Calu3 (cell line): Measurements from ENCODE around the gene LDLRAD1. TPM values are rescaled to one million over a fixed set of nuclear protein-coding genes. Genes with fewer than 3 reads are reported as not detected.
"Not testable (repeated sequence)": the region's sequence is repeated elsewhere in the genome, so short reads cannot be mapped to it uniquely, and the experiment has no call there.

Experiments used
- BruUV-seq: library from RNA; stranded (reverse); fragments of 400-500 nt; replicated peaks from 2 replicates; lab custom pipeline; 2021; lab: Mats Ljungman, UMichigan
- CTCF ChIA-PET: fragments of 300-600 bp; sonication (Branson Sonifier 250); formaldehyde crosslinking; loops from one replicate; lab custom pipeline; 2022; ENCODE audit warnings: antibody characterized with exemption; lab: Charles Lee
- DNase-seq: peaks from one replicate; pipeline ENCODE4 v3.0.0; 2022
- H3K27ac Mint-ChIP-seq: one replicate; pipeline ENCODE4 v1.8.0; 2022; ENCODE audit warnings: mixed read lengths; ENCODE audit not compliant: unreplicated experiment
- H3K27me3 Mint-ChIP-seq: one replicate; pipeline ENCODE4 v1.8.0; 2022; ENCODE audit warnings: mixed read lengths; ENCODE audit not compliant: unreplicated experiment
- H3K36me3 Mint-ChIP-seq: one replicate; pipeline ENCODE4 v1.8.0; 2022; ENCODE audit warnings: mild to moderate bottlenecking, moderate library complexity, mixed read lengths; ENCODE audit not compliant: insufficient read depth, unreplicated experiment
- H3K4me1 Mint-ChIP-seq: one replicate; pipeline ENCODE4 v1.8.0; 2022; ENCODE audit warnings: mild to moderate bottlenecking, low read depth, mixed read lengths; ENCODE audit not compliant: unreplicated experiment
- H3K4me3 Mint-ChIP-seq: one replicate; pipeline ENCODE4 v1.8.0; 2022; ENCODE audit warnings: mild to moderate bottlenecking, low read depth, moderate library complexity, mixed read lengths; ENCODE audit not compliant: unreplicated experiment
- H3K9me3 Mint-ChIP-seq: one replicate; pipeline ENCODE4 v1.8.0; 2022; ENCODE audit warnings: low read depth, mixed read lengths; ENCODE audit not compliant: unreplicated experiment
- CTCF ChIP-seq: fragments of 200-600 bp; IDR thresholded peaks from one replicate; pipeline ENCODE4 v1.8.0; 2022; ENCODE audit warnings: antibody characterized with exemption; ENCODE audit not compliant: unreplicated experiment
- intact Hi-C: fragments of 100-400 bp; cut with micrococcal nuclease; formaldehyde crosslinking; loops from one replicate; pipeline ENCODE4 v1.10.0; 2022; ENCODE audit not compliant: unreplicated experiment
- total RNA-seq: library from RNA; stranded (reverse); gene quantifications from 2 replicates; pipeline ENCODE4 v1.2.3, GENCODE V29; 2022

Gene LDLRAD1
- total RNA-seq, 1 experiment from 2014 or later: not detected

- intact Hi-C loops: no loop called here
- DNase-seq: no peak
- Mint-ChIP-seq H3K9me3 (no peaks in the 10 kb centered on the region), H3K27me3 (peaks cover 36% of the 10 kb centered on the region), H3K4me3 (no peak overlapping the region), H3K27ac (no peak overlapping the region), H3K4me1 (no peaks in the 10 kb centered on the region), H3K36me3 (no peaks in the 10 kb centered on the region)
- no TSS peak for BruUV-seq
- CTCF ChIA-PET: no interaction called here
- no peak for TF ChIP-seq CTCF
Measured at GRCh38 chr1:54001591-54001990, 16.4 kb downstream of the LDLRAD1 start.

- intact Hi-C loops: no loop called here
- no peak for TF ChIP-seq CTCF
- Mint-ChIP-seq H3K27me3 (peaks cover 19% of the 10 kb centered on the region), H3K27ac (no peak overlapping the region), H3K4me1 (no peaks in the 10 kb centered on the region), H3K9me3 (no peaks in the 10 kb centered on the region), H3K36me3 (no peaks in the 10 kb centered on the region), H3K4me3 (no peak overlapping the region)
- no TSS peak for BruUV-seq
- CTCF ChIA-PET: interaction anchor here (0.6 to 0.7 kb wide), 2 partner anchors 12 to 452 kb away, joined by 3 to 4 read pairs; no protein-coding TSS in a partner anchor
- no peak for DNase-seq
Measured at GRCh38 chr1:53999920-54000319, 18.1 kb downstream of the LDLRAD1 start.

- no peak overlapping the region for H3K4me3 Mint-ChIP-seq
- DNase-seq: no peak
- H3K27ac Mint-ChIP-seq: no peak overlapping the region
- TF ChIP-seq CTCF: no peak
- peaks cover 17% of the 10 kb centered on the region for H3K27me3 Mint-ChIP-seq
- no peaks in the 10 kb centered on the region for H3K4me1 Mint-ChIP-seq
- intact Hi-C loops: no loop called here
- no peaks in the 10 kb centered on the region for H3K36me3 Mint-ChIP-seq
- H3K9me3 Mint-ChIP-seq: no peaks in the 10 kb centered on the region
- BruUV-seq: no TSS peak
- CTCF ChIA-PET: no interaction called here
Measured at GRCh38 chr1:53998223-53998622, 19.8 kb downstream of the LDLRAD1 start.

GRCh38 chr1:53995683-53996082 is 22.3 kb downstream of the LDLRAD1 start:
- intact Hi-C loops: no loop called here
- DNase-seq: no peak
- Mint-ChIP-seq H3K36me3 (no peaks in the 10 kb centered on the region), H3K9me3 (no peaks in the 10 kb centered on the region), H3K4me3 (no peak overlapping the region), H3K27ac (no peak overlapping the region), H3K4me1 (no peaks in the 10 kb centered on the region), H3K27me3 (no peaks in the 10 kb centered on the region)
- no TSS peak for BruUV-seq
- CTCF ChIA-PET: no interaction called here
- TF ChIP-seq CTCF: no peak

- H3K36me3 Mint-ChIP-seq, DNase-seq, H3K9me3 Mint-ChIP-seq, H3K4me3 Mint-ChIP-seq, H3K27ac Mint-ChIP-seq, intact Hi-C loops, CTCF ChIA-PET, H3K27me3 Mint-ChIP-seq, H3K4me1 Mint-ChIP-seq, BruUV-seq: not testable (repeated sequence)
Measured at GRCh38 chr1:53994516-53994915, 23.5 kb downstream of the LDLRAD1 start.
